Vagina (tissue), 2 donors: ENCODE measurements around the gene GRP.

ENCODE experiments used
- POLR2AphosphoS5 ChIP-seq, 2 donors: sonication (generic); formaldehyde crosslinking; IDR thresholded peaks; one replicate each; pipeline ENCODE4 v1.9.0; 2017; ENCODE audit warnings: antibody characterized with exemption in 2 of 2, mild to moderate bottlenecking in 2 of 2, low read depth in 1 of 2; ENCODE audit not compliant: insufficient read depth in 1 of 2
- TF ChIP-seq, protein P1 (sequence below), 3 experiments: fragments of 450-650 bp in 2 of 3; fragments of 200-600 bp in 1 of 3; sonication (generic) in 1 of 3; IDR thresholded peaks; one replicate each; pipeline ENCODE4 v1.5.1; 2017 to 2019; ENCODE audit warnings: antibody characterized with exemption in 3 of 3, mild to moderate bottlenecking in 2 of 3, moderate library complexity in 2 of 3

DNA sequence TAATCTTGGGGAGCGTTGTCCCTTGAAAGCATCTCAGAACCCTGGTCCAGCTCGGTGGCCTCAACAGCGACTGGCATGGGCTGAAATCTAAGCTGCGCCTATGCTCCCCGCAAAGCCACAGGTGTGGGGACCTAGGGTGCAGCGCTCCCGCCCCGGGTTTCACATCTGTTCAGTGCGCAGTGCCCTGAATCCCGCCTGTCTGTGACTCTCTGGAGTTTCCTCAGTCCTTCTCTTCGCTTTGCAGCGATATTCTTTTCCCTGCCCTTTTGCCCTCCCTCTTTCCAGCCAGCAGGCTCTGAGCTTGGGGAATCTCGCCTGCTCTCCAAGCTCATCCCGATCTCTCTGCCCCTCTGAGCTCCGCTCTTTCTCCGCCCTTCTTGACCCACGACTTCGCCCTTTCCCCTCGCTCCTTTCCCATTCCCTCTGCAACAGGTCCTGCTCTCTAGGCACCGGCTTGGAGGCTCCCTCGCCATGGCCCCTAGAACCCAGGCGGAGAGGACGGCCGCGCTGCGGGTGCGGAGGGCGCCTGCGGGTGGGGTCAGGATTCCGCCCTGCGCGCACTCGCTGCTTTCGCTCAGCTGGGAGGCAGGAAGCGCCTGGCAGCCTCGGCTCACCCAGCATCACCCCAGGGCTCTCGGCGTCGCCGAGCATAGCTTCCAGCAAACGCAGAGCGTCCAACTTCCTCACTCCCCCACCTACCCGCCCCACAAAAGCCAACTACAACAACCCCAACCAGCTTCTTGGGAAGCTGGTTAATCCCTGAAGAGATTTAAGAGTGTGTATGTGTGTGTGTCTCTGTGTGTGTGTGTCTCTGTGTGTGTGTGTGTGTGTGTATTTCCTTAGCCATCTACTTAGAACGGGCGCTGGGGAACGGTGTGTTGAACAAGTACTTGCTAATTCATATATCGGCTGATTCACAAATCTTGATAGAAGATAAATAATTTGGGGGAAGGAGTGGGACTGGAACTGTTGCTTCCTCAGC is 1.1 kb downstream of the GRP start:
- TF ChIP-seq, protein P1, sequence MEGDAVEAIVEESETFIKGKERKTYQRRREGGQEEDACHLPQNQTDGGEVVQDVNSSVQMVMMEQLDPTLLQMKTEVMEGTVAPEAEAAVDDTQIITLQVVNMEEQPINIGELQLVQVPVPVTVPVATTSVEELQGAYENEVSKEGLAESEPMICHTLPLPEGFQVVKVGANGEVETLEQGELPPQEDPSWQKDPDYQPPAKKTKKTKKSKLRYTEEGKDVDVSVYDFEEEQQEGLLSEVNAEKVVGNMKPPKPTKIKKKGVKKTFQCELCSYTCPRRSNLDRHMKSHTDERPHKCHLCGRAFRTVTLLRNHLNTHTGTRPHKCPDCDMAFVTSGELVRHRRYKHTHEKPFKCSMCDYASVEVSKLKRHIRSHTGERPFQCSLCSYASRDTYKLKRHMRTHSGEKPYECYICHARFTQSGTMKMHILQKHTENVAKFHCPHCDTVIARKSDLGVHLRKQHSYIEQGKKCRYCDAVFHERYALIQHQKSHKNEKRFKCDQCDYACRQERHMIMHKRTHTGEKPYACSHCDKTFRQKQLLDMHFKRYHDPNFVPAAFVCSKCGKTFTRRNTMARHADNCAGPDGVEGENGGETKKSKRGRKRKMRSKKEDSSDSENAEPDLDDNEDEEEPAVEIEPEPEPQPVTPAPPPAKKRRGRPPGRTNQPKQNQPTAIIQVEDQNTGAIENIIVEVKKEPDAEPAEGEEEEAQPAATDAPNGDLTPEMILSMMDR (IDR thresholded peaks at IDR 0.05) = no peak
- no peak for TF ChIP-seq POLR2AphosphoS5 (IDR thresholded peaks at IDR 0.05; ENCODE audit: insufficient read depth in 1 of 2, low read depth in 1 of 2)
